ENCODE data around the gene EPO.
"Not testable (repeated sequence)": the region's sequence is repeated elsewhere in the genome, so short reads cannot be mapped to it uniquely, and the experiment has no call there.

The EPO gene

GRCh38 chr7:100744605-100745004, 24.3 kb downstream of the EPO start:
- no peak for DNase-seq

GRCh38 chr7:100745184-100745583, 24.9 kb downstream of the EPO start:
- no peak for DNase-seq

GRCh38 chr7:100752994-100753393, 32.7 kb downstream of the EPO start:
- DNase-seq: no peak

GRCh38 chr7:100753750-100754149, 33.5 kb downstream of the EPO start:
- no peak for DNase-seq

GRCh38 chr7:100759357-100760171, 39.3 kb downstream of the EPO start:
- DNase-seq: no peak

- not testable (repeated sequence) for DNase-seq
Measured at GRCh38 chr7:100762841-100763240, 42.6 kb downstream of the EPO start.

GRCh38 chr7:100763556-100764140, 43.4 kb downstream of the EPO start:
- no peak for DNase-seq

GRCh38 chr7:100764841-100765240, 44.6 kb downstream of the EPO start:
- no peak for DNase-seq

- DNase-seq: no peak
Measured at GRCh38 chr7:100765250-100765649, 45.0 kb downstream of the EPO start.

GRCh38 chr7:100768784-100769183, 48.5 kb downstream of the EPO start:
- DNase-seq: no peak

All from COR-L47 (cell line).